Colonic mucosa (tissue), 4 donors: ENCODE results near the gene ZFP1. TPM values are rescaled to one million over a fixed set of nuclear protein-coding genes. Genes with fewer than 3 reads are reported as not detected.
"Not testable (repeated sequence)": the region's sequence is repeated elsewhere in the genome, so short reads cannot be mapped to it uniquely, and the experiment has no call there.

ENCODE experiments used
- DNase-seq: peaks from one replicate; pipeline ENCODE4 v3.0.0-alpha.2; 2020
- H3K27ac ChIP-seq: fragments of 200-600 bp; one replicate; pipeline ENCODE4 v1.8.0; 2021
- H3K27me3 ChIP-seq: fragments of 200-600 bp; one replicate; pipeline ENCODE4 v1.8.0; 2021
- H3K36me3 ChIP-seq: fragments of 200-600 bp; one replicate; pipeline ENCODE4 v1.8.0; 2021
- H3K4me1 ChIP-seq: fragments of 200-600 bp; one replicate; pipeline ENCODE4 v1.8.0; 2021; ENCODE audit warnings: mild to moderate bottlenecking
- H3K4me3 ChIP-seq: fragments of 200-600 bp; one replicate; pipeline ENCODE4 v1.8.0; 2021
- H3K9ac ChIP-seq, 2 donors: one replicate each; pipeline ENCODE4 v1.7.0; 2013; ENCODE audit warnings: control low read depth in 2 of 2, low read depth in 2 of 2, low read length in 2 of 2
- H3K9me3 ChIP-seq: fragments of 200-600 bp; one replicate; pipeline ENCODE4 v1.8.0; 2021
- CTCF ChIP-seq: fragments of 200-600 bp; IDR thresholded peaks from one replicate; pipeline ENCODE4 v1.8.0; 2022; ENCODE audit warnings: antibody characterized with exemption, mild to moderate bottlenecking
- intact Hi-C: fragments of 100-400 bp; cut with DNase I; formaldehyde crosslinking; loops from one replicate; pipeline ENCODE4 v1.14.1; 2022
- total RNA-seq, 2 donors: library from RNA; stranded (reverse); fragmentation: NEBNext Ultra II Directional in 1 of 2; extraction: Animal tissue kit (Norgen Biotek cat#: 25700) in 1 of 2; gene quantifications; one replicate each; pipeline ENCODE4 v1.2.1, GENCODE V29; 2021
- donor health status: healthy.
- donor health status: DM: no; HTN: no; CAD: no.
- donor health status: DM: no; HTN: no; CAD: no.

ZFP1 gene
- total RNA-seq, 2 donors from 2014 or later: 4.3 to 9.9 TPM

- DNase-seq: no peak
- Histone ChIP-seq H3K4me1 (no peaks in the 10 kb centered on the region), H3K27ac (no peak overlapping the region), H3K27me3 (no peaks in the 10 kb centered on the region), H3K9ac (no peak overlapping the region), H3K9me3 (no peaks in the 10 kb centered on the region), H3K36me3 (no peaks in the 10 kb centered on the region), H3K4me3 (no peak overlapping the region)
- intact Hi-C loops: no loop called here
- no peak for TF ChIP-seq CTCF
Measured at GRCh38 chr16:75209944-75210343, 61.6 kb downstream of the ZFP1 start.

GRCh38 chr16:75211286-75211685 lies 63.0 kb downstream of the ZFP1 start:
- H3K4me3 ChIP-seq, H3K36me3 ChIP-seq, DNase-seq, intact Hi-C loops, H3K27me3 ChIP-seq, H3K4me1 ChIP-seq, H3K27ac ChIP-seq, H3K9me3 ChIP-seq, H3K9ac ChIP-seq: not testable (repeated sequence)

GRCh38 chr16:75216127-75216526 lies 67.8 kb downstream of the ZFP1 start:
- no peak overlapping the region for H3K4me3 ChIP-seq
- intact Hi-C loops: no loop called here
- H3K27ac ChIP-seq: no peak overlapping the region
- no peak for DNase-seq
- no peaks in the 10 kb centered on the region for H3K4me1 ChIP-seq
- no peaks in the 10 kb centered on the region for H3K27me3 ChIP-seq
- no peaks in the 10 kb centered on the region for H3K9me3 ChIP-seq
- TF ChIP-seq CTCF: no peak
- H3K36me3 ChIP-seq: no peaks in the 10 kb centered on the region
- no peak overlapping the region for H3K9ac ChIP-seq

GRCh38 chr16:75216576-75216975 lies 68.3 kb downstream of the ZFP1 start:
- H3K36me3 ChIP-seq: no peaks in the 10 kb centered on the region
- H3K9me3 ChIP-seq: no peaks in the 10 kb centered on the region
- intact Hi-C loops: no loop called here
- no peak overlapping the region for H3K9ac ChIP-seq
- no peak overlapping the region for H3K4me3 ChIP-seq
- no peaks in the 10 kb centered on the region for H3K27me3 ChIP-seq
- DNase-seq: no peak
- no peak for TF ChIP-seq CTCF
- H3K27ac ChIP-seq: no peak overlapping the region
- no peaks in the 10 kb centered on the region for H3K4me1 ChIP-seq

GRCh38 chr16:75217389-75217851 lies 69.1 kb downstream of the ZFP1 start:
- no peaks in the 10 kb centered on the region for H3K27me3 ChIP-seq
- no peak overlapping the region for H3K27ac ChIP-seq
- no peak overlapping the region for H3K4me3 ChIP-seq
- intact Hi-C loops: no loop called here
- no peaks in the 10 kb centered on the region for H3K4me1 ChIP-seq
- H3K9me3 ChIP-seq: no peaks in the 10 kb centered on the region
- no peak overlapping the region for H3K9ac ChIP-seq
- H3K36me3 ChIP-seq: no peaks in the 10 kb centered on the region
- no peak for DNase-seq
- no peak for TF ChIP-seq CTCF

- Histone ChIP-seq H3K9me3 (no peaks in the 10 kb centered on the region), H3K27me3 (no peaks in the 10 kb centered on the region), H3K4me1 (no peaks in the 10 kb centered on the region), H3K9ac (no peak within 1 kb of the TSS), H3K27ac (no peak within 1 kb of the TSS), H3K4me3 (no peak within 1 kb of the TSS), H3K36me3 (no peaks in the 10 kb centered on the region)
- intact Hi-C loops: no loop called here
- no peak for DNase-seq
- TF ChIP-seq CTCF: no peak
Measured at GRCh38 chr16:75218256-75219076, 70.1 kb downstream of the ZFP1 start, which contains the start of gene CTRB1. Gene CTRB1, plus strand, starts transcription at chr16:75218988. Its CDS starts 20 bp downstream, at chr16:75219008.
